Smooth muscle cell (in vitro differentiated cells): ENCODE data around the gene PHF14. TPM values are rescaled to one million over a fixed set of nuclear protein-coding genes. Genes with fewer than 3 reads are reported as not detected.
A peak's percentile ranks its signal among the peaks of the same experiment; 100 is the strongest.

Source experiments
- DNase-seq: peaks from one replicate; lab custom pipeline; 2025; ENCODE audit not compliant: unreplicated experiment; lab: John Stamatoyannopoulos, UW
- H2AFZ ChIP-seq: fragments of 200-600 bp; sonication (generic); 2 replicates; pipeline ENCODE4 v1.6.0; 2016; ENCODE audit warnings: antibody characterized with exemption, low read depth, mild to moderate bottlenecking
- H3F3A ChIP-seq: fragments of 200-600 bp; sonication (generic); 2 replicates; pipeline ENCODE4 v1.6.0; 2017; ENCODE audit warnings: antibody characterized with exemption, low read depth
- H3K27ac ChIP-seq: fragments of 200-600 bp; sonication (generic); 2 replicates; pipeline ENCODE4 v1.5.1; 2016; ENCODE audit warnings: low read depth, mild to moderate bottlenecking
- H3K27me3 ChIP-seq: fragments of 200-600 bp; sonication (generic); 2 replicates; pipeline ENCODE4 v1.6.1; 2016; ENCODE audit warnings: low read depth, mild to moderate bottlenecking
- H3K36me3 ChIP-seq: fragments of 200-600 bp; sonication (generic); 2 replicates; pipeline ENCODE4 v1.5.1; 2016; ENCODE audit warnings: low read depth
- H3K4me1 ChIP-seq: fragments of 200-600 bp; sonication (generic); 2 replicates; pipeline ENCODE4 v1.5.1; 2016; ENCODE audit warnings: low read depth
- H3K4me2 ChIP-seq: fragments of 200-600 bp; sonication (generic); 2 replicates; pipeline ENCODE4 v1.6.0; 2016; ENCODE audit warnings: mild to moderate bottlenecking
- H3K4me3 ChIP-seq: fragments of 200-600 bp; sonication (generic); 2 replicates; pipeline ENCODE4 v1.5.1; 2016; ENCODE audit warnings: mild to moderate bottlenecking
- H3K79me2 ChIP-seq: fragments of 200-600 bp; sonication (generic); 2 replicates; pipeline ENCODE4 v1.6.0; 2016; ENCODE audit warnings: low read depth, mild to moderate bottlenecking
- H3K9ac ChIP-seq: fragments of 200-600 bp; sonication (generic); 2 replicates; pipeline ENCODE4 v1.6.0; 2016; ENCODE audit warnings: low read depth
- H3K9me3 ChIP-seq: fragments of 200-600 bp; sonication (generic); replicated peaks from 2 replicates; pipeline ENCODE4 v1.5.1; 2016; ENCODE audit warnings: low read depth
- H4K20me1 ChIP-seq: fragments of 200-600 bp; sonication (generic); 2 replicates; pipeline ENCODE4 v1.6.0; 2016; ENCODE audit warnings: low read depth
- WGBS: methylation state at CpG from one replicate; pipeline ENCODE4 v1.1.7; 2016; ENCODE audit warnings: low lambda C conversion rate; 5-methylcytosine and 5-hydroxymethylcytosine counted together
- polyA plus RNA-seq: library from polyadenylated mRNA; unstranded; fragments of >200 nt; fragmentation: Nextera tagmentation; extraction: Ambion mirVana; gene quantifications from 2 replicates; pipeline ENCODE4 v1.2.1, GENCODE V29; 2016
- total RNA-seq: library from RNA; depleted of rRNA; stranded (reverse); fragments of >200 nt; gene quantifications from 2 replicates; pipeline ENCODE4 v1.2.3, GENCODE V29; 2014
- TF ChIP-seq, protein P1 (sequence below): fragments of 200-600 bp; sonication (generic); IDR thresholded peaks from 2 replicates; pipeline ENCODE4 v1.5.1; 2017; ENCODE audit warnings: borderline replicate concordance, mild to moderate bottlenecking, antibody characterized with exemption; ENCODE audit not compliant: insufficient read depth, poor library complexity, severe bottlenecking

The PHF14 gene
- total and polyA plus RNA-seq, 2 experiments from 2014 or later = 13.2 to 29.2 TPM

DNA sequence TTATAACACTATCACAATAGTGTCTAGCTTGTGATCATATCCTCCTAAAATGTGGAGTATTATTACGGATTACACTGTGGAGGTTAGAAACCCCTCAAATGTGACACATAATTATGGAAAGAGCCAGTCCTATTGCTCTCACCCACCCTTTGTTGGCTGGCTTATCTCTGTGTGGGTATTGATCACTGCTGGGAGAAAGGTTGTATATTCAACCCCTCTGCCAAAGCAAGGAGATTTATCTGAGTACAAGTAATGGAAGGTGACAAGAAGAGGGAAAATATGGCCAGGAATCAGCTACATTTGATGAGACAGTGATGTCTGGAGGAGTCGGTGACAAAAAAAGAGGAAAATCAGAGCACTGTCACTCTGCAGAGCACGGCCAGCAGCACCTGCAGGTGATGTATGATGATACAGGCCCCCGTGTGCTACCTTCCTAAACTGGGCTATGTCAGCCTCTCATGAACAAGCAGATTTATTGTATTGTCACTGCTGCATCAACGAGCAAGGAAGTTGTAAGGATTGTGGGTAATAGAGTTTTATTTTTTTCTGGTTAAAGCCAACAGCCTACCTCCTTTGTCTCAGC lies 235.3 kb downstream of the PHF14 start:
- no peak overlapping the region for H3K9ac ChIP-seq
- TF ChIP-seq, protein P1, sequence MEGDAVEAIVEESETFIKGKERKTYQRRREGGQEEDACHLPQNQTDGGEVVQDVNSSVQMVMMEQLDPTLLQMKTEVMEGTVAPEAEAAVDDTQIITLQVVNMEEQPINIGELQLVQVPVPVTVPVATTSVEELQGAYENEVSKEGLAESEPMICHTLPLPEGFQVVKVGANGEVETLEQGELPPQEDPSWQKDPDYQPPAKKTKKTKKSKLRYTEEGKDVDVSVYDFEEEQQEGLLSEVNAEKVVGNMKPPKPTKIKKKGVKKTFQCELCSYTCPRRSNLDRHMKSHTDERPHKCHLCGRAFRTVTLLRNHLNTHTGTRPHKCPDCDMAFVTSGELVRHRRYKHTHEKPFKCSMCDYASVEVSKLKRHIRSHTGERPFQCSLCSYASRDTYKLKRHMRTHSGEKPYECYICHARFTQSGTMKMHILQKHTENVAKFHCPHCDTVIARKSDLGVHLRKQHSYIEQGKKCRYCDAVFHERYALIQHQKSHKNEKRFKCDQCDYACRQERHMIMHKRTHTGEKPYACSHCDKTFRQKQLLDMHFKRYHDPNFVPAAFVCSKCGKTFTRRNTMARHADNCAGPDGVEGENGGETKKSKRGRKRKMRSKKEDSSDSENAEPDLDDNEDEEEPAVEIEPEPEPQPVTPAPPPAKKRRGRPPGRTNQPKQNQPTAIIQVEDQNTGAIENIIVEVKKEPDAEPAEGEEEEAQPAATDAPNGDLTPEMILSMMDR = no peak
- no peak overlapping the region for H2AFZ ChIP-seq
- no peak overlapping the region for H3K4me3 ChIP-seq
- no peaks in the 10 kb centered on the region for H3K79me2 ChIP-seq
- no peaks in the 10 kb centered on the region for H3K4me1 ChIP-seq
- H3K9me3 ChIP-seq = no peaks in the 10 kb centered on the region
- H3K27me3 ChIP-seq = no peaks in the 10 kb centered on the region
- no peaks in the 10 kb centered on the region for H3K36me3 ChIP-seq
- 77% methylated on average over 5 of the region's 5 CpGs for WGBS
- no peaks in the 10 kb centered on the region for H4K20me1 ChIP-seq
- no peaks in the 10 kb centered on the region for H3F3A ChIP-seq
- DNase-seq = no peak
- H3K4me2 ChIP-seq = no peak overlapping the region
- no peak overlapping the region for H3K27ac ChIP-seq

DNA sequence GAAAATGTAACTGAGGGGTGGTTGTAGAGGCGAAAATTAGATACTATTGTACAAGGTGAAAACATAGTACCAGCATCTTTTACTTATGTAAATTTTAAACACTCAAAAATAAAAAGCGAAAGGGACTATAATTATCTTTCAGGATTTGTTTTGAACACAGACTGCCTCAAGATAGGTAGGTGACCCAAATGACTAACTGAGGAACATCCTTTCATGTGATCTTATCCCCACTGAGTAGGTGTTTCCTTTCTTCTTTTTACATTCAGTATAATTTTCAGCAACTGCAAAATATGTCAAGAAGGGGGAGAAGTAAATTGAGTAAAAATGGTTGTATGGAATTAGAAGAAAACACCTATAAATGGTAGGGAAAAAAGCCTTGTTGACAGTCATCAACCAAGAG lies 236.7 kb downstream of the PHF14 start:
- no peaks in the 10 kb centered on the region for H4K20me1 ChIP-seq
- no peaks in the 10 kb centered on the region for H3K4me1 ChIP-seq
- H3F3A ChIP-seq = no peaks in the 10 kb centered on the region
- H2AFZ ChIP-seq = no peak overlapping the region
- WGBS = 97% methylated on average over 2 of the region's 2 CpGs
- H3K4me2 ChIP-seq = no peak overlapping the region
- TF ChIP-seq, protein P1 = no peak
- no peaks in the 10 kb centered on the region for H3K36me3 ChIP-seq
- DNase-seq = no peak
- no peak overlapping the region for H3K4me3 ChIP-seq
- H3K27ac ChIP-seq = no peak overlapping the region
- no peaks in the 10 kb centered on the region for H3K9me3 ChIP-seq
- H3K9ac ChIP-seq = no peak overlapping the region
- H3K27me3 ChIP-seq = no peaks in the 10 kb centered on the region
- no peaks in the 10 kb centered on the region for H3K79me2 ChIP-seq

DNA sequence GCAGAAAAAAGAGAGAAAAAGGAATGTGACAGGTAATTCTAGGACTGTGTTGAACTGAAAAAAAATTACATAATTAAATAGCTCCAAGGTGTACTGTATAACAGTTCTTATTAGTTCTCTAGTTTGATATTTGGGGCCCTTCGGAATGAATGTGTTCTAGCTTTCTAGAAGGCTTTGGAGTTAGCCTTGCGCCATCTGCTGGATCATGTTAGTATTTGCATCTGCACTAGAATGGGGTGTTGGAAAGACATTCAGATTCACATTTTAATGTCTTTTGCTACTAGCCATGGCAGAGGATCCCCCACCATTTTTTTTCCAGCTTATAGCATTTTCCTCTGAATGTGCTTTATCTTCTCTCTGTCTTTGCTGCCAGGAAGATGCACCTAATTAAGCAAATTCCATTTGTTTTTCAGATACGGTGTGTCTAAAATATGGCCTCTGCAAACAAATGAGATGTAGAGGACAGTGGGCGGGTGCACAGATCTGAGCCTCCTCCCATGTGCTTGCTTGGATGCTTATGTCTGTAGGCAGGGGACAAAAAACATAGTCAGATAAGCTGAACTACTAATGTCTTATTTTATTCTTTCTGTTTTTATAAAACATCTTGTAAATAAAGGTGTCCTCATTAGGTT lies 238.5 kb downstream of the PHF14 start:
- no peak for DNase-seq
- Histone ChIP-seq H2AFZ (no peak overlapping the region), H3K27me3 (no peaks in the 10 kb centered on the region), H4K20me1 (no peaks in the 10 kb centered on the region), H3K4me2 (no peak overlapping the region), H3K4me1 (no peaks in the 10 kb centered on the region), H3K9ac (no peak overlapping the region), H3F3A (no peaks in the 10 kb centered on the region), H3K36me3 (no peaks in the 10 kb centered on the region), H3K9me3 (no peaks in the 10 kb centered on the region), H3K79me2 (no peaks in the 10 kb centered on the region), H3K4me3 (no peak overlapping the region), H3K27ac (no peak overlapping the region)
- WGBS = 46% methylated on average over 4 of the region's 4 CpGs
- TF ChIP-seq, protein P1 = peak; percentile 82

DNA sequence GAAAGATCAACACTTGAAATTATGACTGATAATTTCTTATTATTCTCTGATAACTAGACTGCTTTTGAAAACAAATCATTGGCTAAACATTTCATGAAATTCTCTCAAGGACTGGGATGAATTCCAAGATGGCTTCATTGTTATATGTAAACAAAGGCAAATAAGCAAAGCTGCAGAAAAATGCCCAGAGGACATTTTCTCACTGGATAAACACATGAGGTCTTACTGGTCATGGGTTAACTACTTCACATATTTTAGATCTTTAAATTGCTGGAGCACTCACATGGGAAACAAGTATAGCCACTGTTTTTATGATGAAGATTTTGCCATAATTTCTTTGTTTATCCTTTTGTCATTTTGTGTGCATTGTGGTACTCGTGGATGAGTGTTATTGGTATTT lies 239.1 kb downstream of the PHF14 start:
- no peaks in the 10 kb centered on the region for H3K4me1 ChIP-seq
- no peak for DNase-seq
- H3K9ac ChIP-seq = no peak overlapping the region
- no peak overlapping the region for H2AFZ ChIP-seq
- H3F3A ChIP-seq = no peaks in the 10 kb centered on the region
- no peaks in the 10 kb centered on the region for H3K9me3 ChIP-seq
- no peaks in the 10 kb centered on the region for H3K79me2 ChIP-seq
- no peak overlapping the region for H3K27ac ChIP-seq
- WGBS = 74% methylated on average over 1 of the region's 1 CpG
- TF ChIP-seq, protein P1 = no peak
- no peak overlapping the region for H3K4me3 ChIP-seq
- no peak overlapping the region for H3K4me2 ChIP-seq
- no peaks in the 10 kb centered on the region for H4K20me1 ChIP-seq
- no peaks in the 10 kb centered on the region for H3K27me3 ChIP-seq
- no peaks in the 10 kb centered on the region for H3K36me3 ChIP-seq
